SK-N-SH treated with all-trans-retinoic acid at 6 μM for 48 hours (cell line): ENCODE data around the gene ZXDC.

Experiments
- CREB5 ChIP-seq: fragments of 250-450 bp; sonication (Bioruptor Pico); IDR thresholded peaks from 2 replicates; pipeline ENCODE4 v1.5.1; 2020; ENCODE audit warnings: low read depth, mild to moderate bottlenecking, moderate library complexity
- CSDC2 ChIP-seq: fragments of 250-450 bp; sonication (Bioruptor Pico); IDR thresholded peaks from 2 replicates; pipeline ENCODE4 v1.5.0; 2020; ENCODE audit warnings: mild to moderate bottlenecking, moderate library complexity
- RARB ChIP-seq: fragments of 250-450 bp; sonication (Bioruptor Pico); IDR thresholded peaks from 2 replicates; pipeline ENCODE4 v1.8.0; 2021; ENCODE audit warnings: mild to moderate bottlenecking, moderate library complexity
- ZFP3 ChIP-seq: fragments of 250-450 bp; sonication (Bioruptor Pico); IDR thresholded peaks from 2 replicates; pipeline ENCODE4 v1.5.0; 2020; ENCODE audit warnings: mild to moderate bottlenecking, moderate library complexity
- ZFP30 ChIP-seq: fragments of 450-650 bp; formaldehyde crosslinking; IDR thresholded peaks from 2 replicates; pipeline ENCODE4 v1.5.0; 2022; ENCODE audit warnings: mild to moderate bottlenecking, moderate library complexity
- ZNF70 ChIP-seq: fragments of 450-650 bp; formaldehyde crosslinking; IDR thresholded peaks from 2 replicates; pipeline ENCODE4 v1.5.0; 2020; ENCODE audit warnings: mild to moderate bottlenecking, moderate library complexity
- TF ChIP-seq, protein P1 (sequence below): fragments of 250-450 bp; sonication (Bioruptor Pico); IDR thresholded peaks from 2 replicates; pipeline ENCODE4 v1.8.0; 2020; ENCODE audit warnings: mild to moderate bottlenecking, moderate library complexity, borderline replicate concordance
- TF ChIP-seq, protein P2 (sequence below): fragments of 250-450 bp; sonication (Bioruptor Pico); IDR thresholded peaks from 2 replicates; pipeline ENCODE4 v1.8.0; 2021; ENCODE audit warnings: low read depth, mild to moderate bottlenecking, moderate library complexity, borderline replicate concordance

DNA sequence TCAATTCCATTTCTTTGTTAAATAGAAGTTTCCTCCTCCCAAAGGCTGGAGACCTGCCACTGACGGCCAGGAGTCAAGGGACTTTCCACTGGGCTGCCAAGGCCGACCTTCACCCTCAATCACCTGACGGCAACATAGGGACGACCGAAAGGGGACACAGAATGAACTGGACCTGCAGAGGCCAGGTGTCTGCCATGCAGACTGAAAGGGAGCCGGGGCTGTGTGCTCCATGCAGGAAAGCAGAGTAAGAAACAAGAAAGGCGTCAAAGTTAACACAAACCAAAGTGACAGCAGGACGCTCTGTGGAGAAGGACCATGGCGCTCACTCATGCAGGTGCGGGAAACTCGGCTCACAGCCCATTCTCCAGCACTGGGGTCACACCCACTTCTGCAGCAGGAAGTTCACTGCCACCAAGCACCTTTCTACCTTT is 26.1 kb downstream of the ZXDC start:
- TF ChIP-seq CREB5 (no peak), ZFP3 (CRISPR knock-in tag) (no peak), ZFP30 (CRISPR knock-in tag) (no peak), RARB (CRISPR knock-in tag) (no peak), CSDC2 (CRISPR knock-in tag) (no peak), ZNF70 (CRISPR knock-in tag) (no peak)
- TF ChIP-seq, protein P1, sequence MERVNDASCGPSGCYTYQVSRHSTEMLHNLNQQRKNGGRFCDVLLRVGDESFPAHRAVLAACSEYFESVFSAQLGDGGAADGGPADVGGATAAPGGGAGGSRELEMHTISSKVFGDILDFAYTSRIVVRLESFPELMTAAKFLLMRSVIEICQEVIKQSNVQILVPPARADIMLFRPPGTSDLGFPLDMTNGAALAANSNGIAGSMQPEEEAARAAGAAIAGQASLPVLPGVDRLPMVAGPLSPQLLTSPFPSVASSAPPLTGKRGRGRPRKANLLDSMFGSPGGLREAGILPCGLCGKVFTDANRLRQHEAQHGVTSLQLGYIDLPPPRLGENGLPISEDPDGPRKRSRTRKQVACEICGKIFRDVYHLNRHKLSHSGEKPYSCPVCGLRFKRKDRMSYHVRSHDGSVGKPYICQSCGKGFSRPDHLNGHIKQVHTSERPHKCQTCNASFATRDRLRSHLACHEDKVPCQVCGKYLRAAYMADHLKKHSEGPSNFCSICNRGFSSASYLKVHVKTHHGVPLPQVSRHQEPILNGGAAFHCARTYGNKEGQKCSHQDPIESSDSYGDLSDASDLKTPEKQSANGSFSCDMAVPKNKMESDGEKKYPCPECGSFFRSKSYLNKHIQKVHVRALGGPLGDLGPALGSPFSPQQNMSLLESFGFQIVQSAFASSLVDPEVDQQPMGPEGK (CRISPR knock-in tag) = no peak
- TF ChIP-seq, protein P2, sequence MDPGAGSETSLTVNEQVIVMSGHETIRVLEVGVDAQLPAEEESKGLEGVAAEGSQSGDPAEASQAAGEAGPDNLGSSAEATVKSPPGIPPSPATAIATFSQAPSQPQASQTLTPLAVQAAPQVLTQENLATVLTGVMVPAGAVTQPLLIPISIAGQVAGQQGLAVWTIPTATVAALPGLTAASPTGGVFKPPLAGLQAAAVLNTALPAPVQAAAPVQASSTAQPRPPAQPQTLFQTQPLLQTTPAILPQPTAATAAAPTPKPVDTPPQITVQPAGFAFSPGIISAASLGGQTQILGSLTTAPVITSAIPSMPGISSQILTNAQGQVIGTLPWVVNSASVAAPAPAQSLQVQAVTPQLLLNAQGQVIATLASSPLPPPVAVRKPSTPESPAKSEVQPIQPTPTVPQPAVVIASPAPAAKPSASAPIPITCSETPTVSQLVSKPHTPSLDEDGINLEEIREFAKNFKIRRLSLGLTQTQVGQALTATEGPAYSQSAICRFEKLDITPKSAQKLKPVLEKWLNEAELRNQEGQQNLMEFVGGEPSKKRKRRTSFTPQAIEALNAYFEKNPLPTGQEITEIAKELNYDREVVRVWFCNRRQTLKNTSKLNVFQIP (CRISPR knock-in tag) = no peak
